SW480 (cell line): ENCODE data around the gene CENPM.

ENCODE experiments used
- DNase-seq: peaks from one replicate; pipeline ENCODE4 v3.0.0-alpha.2; 2016; ENCODE audit warnings: low spot score

Gene CENPM

GRCh38 chr22:41913040-41913719, 33.8 kb downstream of the CENPM start:
- no peak for DNase-seq

- no peak for DNase-seq
These were observed 34.5 kb downstream of the CENPM start for GRCh38 chr22:41912338-41913039.

DNA sequence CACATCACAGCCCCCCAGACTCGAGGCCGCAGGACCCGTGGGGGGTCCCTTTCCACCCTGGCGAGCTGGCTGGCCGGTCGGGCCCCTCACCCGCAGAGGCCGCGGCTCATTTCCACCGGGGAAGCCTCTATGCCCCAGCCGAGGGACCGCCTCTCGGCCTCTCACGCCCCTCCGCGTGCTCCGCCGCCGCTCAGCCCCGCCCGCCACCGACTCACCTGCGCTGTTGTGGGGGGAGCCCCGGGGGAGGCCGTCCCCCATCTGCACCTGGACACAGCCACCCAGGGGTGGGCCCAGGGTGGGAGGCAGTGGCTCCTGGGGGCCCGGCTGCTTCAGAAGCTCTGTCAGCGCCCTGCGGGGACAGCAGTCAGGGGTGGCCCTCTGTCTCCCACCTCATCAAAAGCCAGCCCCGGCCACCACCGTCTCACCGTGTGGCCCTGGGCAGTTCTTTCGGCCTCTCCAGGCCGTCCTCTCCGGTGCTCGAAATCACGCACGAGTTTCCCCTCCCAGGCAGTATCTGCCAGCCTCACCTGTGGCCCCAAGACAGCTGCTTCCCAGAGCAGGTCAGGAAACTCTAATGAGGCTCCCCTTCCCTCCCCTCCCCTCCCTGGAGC, 35.8 kb downstream of the CENPM start:
- DNase-seq, result no peak

- no peak for DNase-seq
These were observed 36.6 kb downstream of the CENPM start for GRCh38 chr22:41910050-41911000.

GRCh38 chr22:41909310-41910049, 37.5 kb downstream of the CENPM start:
- peak; percentile 76 for DNase-seq

- DNase-seq, result peak; percentile 39
These were observed 38.3 kb downstream of the CENPM start for GRCh38 chr22:41908411-41909309.

GRCh38 chr22:41907436-41908401, 39.2 kb downstream of the CENPM start:
- no peak for DNase-seq

DNA sequence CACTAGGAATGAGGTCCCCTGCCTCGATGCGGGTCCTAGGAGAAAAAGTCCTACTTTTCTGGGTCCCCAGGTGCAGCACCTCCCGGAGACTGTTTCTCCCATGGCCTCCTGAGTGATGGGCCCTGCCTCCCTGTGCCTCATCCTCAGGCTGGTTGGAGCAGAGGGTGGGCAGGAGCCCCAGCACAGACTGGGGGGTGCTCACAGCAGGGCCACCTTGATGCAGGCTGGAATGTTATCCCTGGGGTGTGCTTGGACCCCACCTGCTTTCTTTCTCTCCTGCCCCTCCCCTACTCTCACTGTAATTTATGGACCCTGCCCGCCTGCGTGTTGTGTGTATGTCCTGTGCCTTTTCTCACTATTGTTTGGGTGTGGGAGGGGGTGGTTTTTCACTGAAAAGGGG, 40.1 kb downstream of the CENPM start:
- DNase-seq, result no peak

- no peak for DNase-seq
These were observed 41.3 kb downstream of the CENPM start for GRCh38 chr22:41905411-41906202.

- DNase-seq, result no peak
These were observed 42.2 kb downstream of the CENPM start for GRCh38 chr22:41904450-41905410.

DNA sequence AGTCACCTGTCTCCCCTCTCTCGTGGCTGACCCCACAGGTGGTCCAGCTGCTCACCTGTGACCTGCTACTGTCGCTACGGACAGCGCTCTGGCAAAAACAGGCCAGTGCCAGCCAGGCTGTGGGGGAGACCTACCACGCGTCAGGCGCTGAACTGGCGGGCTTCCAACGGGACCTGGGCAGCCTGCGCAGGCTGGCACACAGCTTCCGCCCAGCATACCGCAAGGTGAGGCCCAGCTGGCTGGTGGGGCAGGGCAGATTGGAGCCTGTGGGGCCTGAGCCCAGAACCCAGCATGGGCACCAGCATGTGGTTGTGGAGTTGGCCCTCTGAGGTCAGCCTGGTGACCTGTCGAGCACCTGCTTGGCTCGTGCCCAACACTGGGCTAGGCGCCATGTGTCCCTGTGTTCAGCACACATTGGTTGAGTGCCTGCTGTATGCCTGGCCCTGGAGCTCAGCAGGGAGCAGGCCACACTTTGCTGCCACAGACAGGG, 44.0 kb downstream of the CENPM start:
- DNase-seq, result no peak

DNA sequence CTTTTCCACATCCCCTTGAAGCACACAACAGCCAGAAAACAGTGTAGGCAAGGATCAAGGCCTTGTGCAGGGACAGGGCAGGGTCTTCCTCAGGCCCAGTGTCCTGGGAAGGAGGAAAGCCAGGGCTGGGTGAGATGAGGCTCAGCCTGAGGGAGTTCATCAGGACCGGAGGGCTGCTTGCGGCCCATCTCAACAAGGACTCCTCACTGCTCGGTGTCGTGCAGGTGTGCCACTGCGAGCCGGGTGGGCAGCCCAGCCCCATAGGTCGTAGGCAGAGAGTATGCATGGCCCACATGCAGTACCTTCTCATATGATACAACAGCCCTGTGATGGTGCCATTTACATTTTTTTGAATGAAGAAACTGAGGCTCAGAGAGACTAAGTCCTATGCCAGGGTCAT, 44.9 kb downstream of the CENPM start:
- no peak for DNase-seq

- DNase-seq, result no peak
These were observed 46.2 kb downstream of the CENPM start for GRCh38 chr22:41900652-41901312.

DNA sequence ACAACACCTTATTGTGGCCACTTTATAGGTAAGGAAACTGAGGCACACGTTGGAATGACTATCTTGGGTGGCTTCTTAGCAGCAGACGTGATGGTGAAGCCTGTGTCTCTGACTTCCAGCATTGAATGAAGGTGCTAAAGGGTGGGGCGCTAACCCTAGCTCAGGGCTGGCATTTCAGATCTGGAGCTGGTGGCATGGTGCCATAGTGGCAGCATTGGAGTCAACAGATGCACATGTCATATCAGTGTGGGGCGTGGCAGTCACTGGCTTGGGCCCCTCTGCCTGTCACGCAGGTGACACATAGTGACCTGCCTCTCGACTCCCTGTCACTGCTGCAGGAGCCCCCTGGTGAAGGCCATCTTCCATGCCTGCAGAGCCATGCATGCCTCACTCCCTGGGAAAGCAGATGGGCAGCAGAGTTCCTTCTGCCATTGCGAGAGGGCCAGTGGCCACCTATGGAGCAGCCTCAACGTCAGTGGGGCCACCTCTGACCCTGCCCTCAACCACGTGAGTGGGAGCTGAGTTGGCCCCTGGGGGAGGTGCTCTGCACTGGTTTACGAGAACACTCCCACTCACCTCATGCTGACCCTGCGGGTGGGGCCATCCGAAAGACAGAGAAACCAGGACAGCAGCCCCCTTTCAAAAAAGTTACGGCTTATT, 46.8 kb downstream of the CENPM start:
- DNase-seq, result no peak

GRCh38 chr22:41899110-41899509, 47.8 kb downstream of the CENPM start:
- no peak for DNase-seq

DNA sequence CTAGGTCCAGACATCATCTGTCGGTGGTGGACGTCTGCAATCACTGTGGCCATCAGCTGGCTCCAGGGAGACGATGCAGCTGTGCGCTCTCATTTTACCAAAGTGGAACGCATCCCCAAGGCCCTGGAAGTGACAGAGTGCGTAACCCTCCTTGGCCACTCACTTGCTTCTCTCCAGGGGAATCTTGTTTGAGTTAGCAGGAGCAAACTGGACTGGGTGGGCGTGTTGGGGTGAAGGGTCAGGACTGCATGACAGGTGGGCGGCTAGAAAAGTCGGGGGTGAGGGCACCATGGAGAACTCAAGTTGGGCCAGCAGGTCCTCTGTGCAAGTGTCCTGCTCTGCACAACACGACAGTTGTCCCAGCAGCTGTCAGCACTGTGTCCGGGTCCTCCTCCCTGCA, 48.3 kb downstream of the CENPM start:
- no peak for DNase-seq
